Choroid plexus epithelial cell (primary cell): ENCODE measurements around the gene GRID2.
"Not testable (repeated sequence)": the region's sequence is repeated elsewhere in the genome, so short reads cannot be mapped to it uniquely, and the experiment has no call there.

Experiments used
- DNase-seq: peaks from one replicate; pipeline ENCODE4 v3.0.0-alpha.2; 2010; ENCODE audit warnings: low read depth
- H3K4me3 ChIP-seq: 2 replicates; pipeline ENCODE4 v1.5.1; 2011; ENCODE audit warnings: low read depth, mild to moderate bottlenecking, control low read depth, low read length, moderate library complexity
- CTCF ChIP-seq: conservative IDR thresholded peaks from 2 replicates; pipeline ENCODE4 v1.5.1; 2011; ENCODE audit warnings: low read depth, mild to moderate bottlenecking, control low read depth, inconsistent platforms, low read length, moderate library complexity

The GRID2 gene

DNA sequence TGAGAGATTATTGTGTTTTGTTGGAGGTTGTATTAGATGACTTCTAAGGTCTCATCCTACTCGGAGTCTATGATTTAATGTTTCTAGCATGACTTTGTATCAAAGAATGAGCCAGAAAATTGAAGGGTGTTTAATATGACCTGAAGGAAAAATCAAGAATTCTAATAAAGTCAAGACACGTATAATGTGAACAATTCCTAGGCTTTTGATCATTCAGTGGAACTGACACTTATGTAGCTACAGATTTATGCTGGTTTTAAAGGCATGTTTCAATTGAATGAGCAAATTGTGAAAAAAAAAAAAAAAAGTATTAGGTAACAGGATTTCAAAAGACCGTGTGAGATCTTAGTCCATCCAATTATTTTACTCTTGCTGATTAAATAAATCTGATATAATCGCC, 64.9 kb downstream of the GRID2 start:
- H3K4me3 ChIP-seq, result no peak overlapping the region
- no peak for TF ChIP-seq CTCF
- DNase-seq, result no peak

DNA sequence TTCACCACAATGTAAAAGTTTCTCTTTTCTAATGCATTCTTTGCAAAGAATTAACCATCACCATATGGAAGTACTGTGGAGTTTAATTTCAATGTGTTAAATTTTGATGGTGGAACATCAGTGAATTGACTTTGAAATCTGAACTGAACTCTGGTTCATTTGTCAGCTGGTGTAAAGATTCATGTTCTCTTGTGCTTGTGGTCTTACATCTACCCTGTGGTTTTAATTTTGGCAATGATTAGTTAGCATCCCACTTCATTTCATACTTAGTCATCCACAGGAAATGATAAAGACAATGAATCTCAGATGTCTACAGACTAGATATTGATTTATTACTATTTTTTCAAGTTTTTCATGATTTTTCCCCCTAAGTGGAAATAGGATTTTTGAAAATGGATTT, 77.8 kb downstream of the GRID2 start:
- peak; percentile 12 for DNase-seq
- no peak for TF ChIP-seq CTCF
- no peak overlapping the region for H3K4me3 ChIP-seq

GRCh38 chr4:92382128-92382527, 78.4 kb downstream of the GRID2 start:
- TF ChIP-seq CTCF, result no peak
- DNase-seq, result peak; percentile 2
- H3K4me3 ChIP-seq, result no peak overlapping the region

DNA sequence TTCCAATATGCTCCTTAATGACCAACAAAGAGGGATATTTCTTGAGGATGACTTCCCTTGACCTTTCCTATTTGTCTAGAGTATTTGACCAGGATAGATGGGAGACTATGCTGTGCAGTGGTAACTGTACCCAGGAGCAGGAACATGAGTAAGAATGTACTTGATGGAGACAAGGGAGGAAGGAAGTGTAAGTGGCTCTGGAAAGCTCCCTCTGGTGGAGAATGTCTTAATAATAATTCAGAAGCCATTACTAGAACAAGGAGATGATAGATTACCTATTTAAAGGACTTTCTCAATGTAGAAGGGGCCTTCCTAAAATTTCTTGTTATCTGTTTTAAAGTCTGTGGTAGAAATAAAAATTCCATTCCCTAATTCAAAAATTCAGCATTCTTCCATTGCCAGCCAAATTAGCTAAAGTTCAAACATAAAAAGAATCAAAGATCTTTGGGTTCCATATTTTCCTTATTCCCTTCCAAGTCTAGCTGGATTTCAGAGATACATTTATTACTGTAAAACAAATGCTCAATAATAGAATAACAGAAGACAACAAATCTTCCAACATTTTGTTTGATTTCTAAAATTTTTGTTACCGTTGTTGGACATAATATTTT, 83.8 kb downstream of the GRID2 start:
- peak; percentile 70 for DNase-seq
- peak; percentile 67 for TF ChIP-seq CTCF
- H3K4me3 ChIP-seq, result no peak overlapping the region

DNA sequence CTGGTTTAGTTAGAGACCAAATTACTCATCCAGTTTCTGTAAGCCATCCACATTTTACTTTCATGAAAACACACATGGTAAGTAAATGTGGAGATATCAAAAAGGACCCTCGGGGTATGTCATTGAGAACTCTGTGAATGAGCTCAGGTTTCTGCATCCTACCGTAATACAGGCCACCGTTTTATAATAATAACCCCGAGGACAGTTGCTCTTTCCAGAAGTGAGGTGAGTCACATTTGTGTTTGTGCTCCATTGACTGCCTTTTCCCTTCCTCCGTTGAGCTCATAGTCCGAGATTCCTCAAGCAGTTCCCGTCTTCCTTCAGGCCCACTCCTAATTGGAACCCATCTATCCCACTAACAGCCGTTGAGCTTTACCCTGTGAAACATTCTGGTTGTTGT, 95.3 kb downstream of the GRID2 start:
- no peak for DNase-seq
- TF ChIP-seq CTCF, result no peak
- no peak overlapping the region for H3K4me3 ChIP-seq

DNA sequence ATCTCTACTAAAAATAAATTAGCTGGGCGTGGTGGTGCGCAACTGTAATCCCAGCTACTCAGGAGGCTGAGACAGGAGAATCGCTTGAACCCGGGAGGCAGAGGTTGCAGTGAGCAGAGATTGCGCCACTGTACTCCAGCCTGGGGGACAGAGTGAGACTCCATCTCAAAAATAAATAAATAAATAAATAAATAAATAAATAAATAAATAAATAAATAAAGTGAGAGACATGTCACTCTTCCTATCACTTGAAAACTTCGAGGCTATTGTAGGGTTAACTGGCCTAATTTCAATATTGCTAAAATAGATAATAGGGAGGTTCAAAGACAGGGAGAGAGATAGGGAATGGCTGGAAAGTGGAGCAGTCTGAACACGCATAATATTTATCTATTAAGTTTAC, 99.8 kb downstream of the GRID2 start:
- H3K4me3 ChIP-seq, DNase-seq: not testable (repeated sequence)

DNA sequence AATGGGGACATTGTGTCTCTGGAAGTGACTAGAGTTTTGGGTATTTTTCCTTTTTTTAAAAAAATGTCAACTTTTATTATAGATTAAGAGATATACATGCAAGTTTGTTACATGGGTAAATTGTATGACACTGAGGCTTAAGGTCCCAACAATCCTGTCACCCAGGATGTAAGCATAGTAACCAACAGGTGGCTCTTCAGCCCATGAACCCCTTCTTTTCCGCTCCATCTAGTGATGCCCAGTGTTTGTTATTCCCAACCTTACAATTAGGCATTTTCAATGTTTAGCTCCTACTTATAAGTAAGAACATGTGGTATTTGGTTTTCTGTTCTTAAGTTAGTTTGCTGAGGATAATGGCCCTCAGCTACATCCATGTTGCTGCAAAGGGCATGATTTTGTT, 102.7 kb downstream of the GRID2 start:
- no peak for TF ChIP-seq CTCF
- no peak for DNase-seq
- no peak overlapping the region for H3K4me3 ChIP-seq
